Measurements from ENCODE around the gene IGSF9. TPM values are rescaled to one million over a fixed set of nuclear protein-coding genes. Genes with fewer than 3 reads are reported as not detected.

Gene IGSF9
- total and polyA plus RNA-seq, 2 experiments from 2014 or later, result 0.13 TPM; not detected in 1

- 49 to 53% methylated on average over 4 of the region's 4 CpGs for whole genome bisulfite sequencing, 2 experiments (ENCODE audit: low coverage in 1 of 2, low lambda C conversion rate in 2 of 2, missing lambda C conversion rate in 2 of 2)
- H3K9ac ChIP-seq, result no peak overlapping the region
- in situ Hi-C loops (cut with MboI), result no loop called here
Measured at GRCh38 chr1:159959451-159959850, 14.0 kb upstream of the IGSF9 start.

GRCh38 chr1:159958719-159959380 lies 13.4 kb upstream of the IGSF9 start:
- Histone ChIP-seq H4K20me1 (ENCODE audit: insufficient read depth) (no peaks in the 10 kb centered on the region), H3K79me2 (ENCODE audit: insufficient read depth) (peaks cover 27% of the 10 kb centered on the region), H3K9me2 (ENCODE audit: insufficient read depth) (no peaks in the 10 kb centered on the region), H3K4me3 (no peak overlapping the region), H3F3A (ENCODE audit: insufficient read depth) (peaks cover 9% of the 10 kb centered on the region), H3K4me1 (ENCODE audit: insufficient read depth) (peaks cover 22% of the 10 kb centered on the region; the same call in 1 of the 2 replicates), H3K27me3 (replicated peaks; ENCODE audit: insufficient read depth) (no peaks in the 10 kb centered on the region), H2AFZ (no peak overlapping the region), H3K9me3 (ENCODE audit: low read depth) (no peaks in the 10 kb centered on the region), H3K4me2 (ENCODE audit: unreplicated experiment) (no peak overlapping the region), H3K9ac (no peak overlapping the region), H3K27ac (no peak overlapping the region), H3K36me3 (ENCODE audit: low read depth) (no peaks in the 10 kb centered on the region)
- WGBS, 2 experiments (ENCODE audit: low coverage in 1 of 2, low lambda C conversion rate in 2 of 2, missing lambda C conversion rate in 2 of 2), result 62 to 65% methylated on average over 3 of the region's 3 CpGs
- no peak for DNase-seq
- in situ Hi-C loops (cut with MboI), result no loop called here
- TF ChIP-seq EZH2phosphoT487 (IDR thresholded peaks at IDR 0.05; ENCODE audit: insufficient read depth, low read depth) (no peak), EZH2 (IDR thresholded peaks at IDR 0.05; ENCODE audit: insufficient read depth, poor library complexity, severe bottlenecking) (no peak)

More at GRCh38 chr1:159959451-159959850, 14.0 kb upstream of the IGSF9 start:
- H3K9me2 ChIP-seq (ENCODE audit: insufficient read depth), result no peaks in the 10 kb centered on the region
- H3K9me3 ChIP-seq (ENCODE audit: low read depth), result no peaks in the 10 kb centered on the region
- H2AFZ ChIP-seq, result no peak overlapping the region
- peaks cover 33% of the 10 kb centered on the region for H3K79me2 ChIP-seq (ENCODE audit: insufficient read depth)
- no peak overlapping the region for H3K27ac ChIP-seq
- H4K20me1 ChIP-seq (ENCODE audit: insufficient read depth), result no peaks in the 10 kb centered on the region
- H3K27me3 ChIP-seq (replicated peaks; ENCODE audit: insufficient read depth), result no peaks in the 10 kb centered on the region
- peaks cover 9% of the 10 kb centered on the region for H3F3A ChIP-seq (ENCODE audit: insufficient read depth)
- peaks cover 22% of the 10 kb centered on the region; the same call in 1 of the 2 replicates for H3K4me1 ChIP-seq (ENCODE audit: insufficient read depth)
- H3K36me3 ChIP-seq (ENCODE audit: low read depth), result no peaks in the 10 kb centered on the region
- H3K4me2 ChIP-seq (ENCODE audit: unreplicated experiment), result no peak overlapping the region
- DNase-seq, result peak; percentile 56
- H3K4me3 ChIP-seq, result no peak overlapping the region
- TF ChIP-seq EZH2 (IDR thresholded peaks at IDR 0.05; ENCODE audit: insufficient read depth, poor library complexity, severe bottlenecking) (no peak), EZH2phosphoT487 (IDR thresholded peaks at IDR 0.05; ENCODE audit: insufficient read depth, low read depth) (no peak)

- no peak overlapping the region for H3K4me3 ChIP-seq
- H3K4me1 ChIP-seq (ENCODE audit: insufficient read depth), result peaks cover 18% of the 10 kb centered on the region; the same call in 1 of the 2 replicates
- no peaks in the 10 kb centered on the region for H3K27me3 ChIP-seq (replicated peaks; ENCODE audit: insufficient read depth)
- TF ChIP-seq EZH2phosphoT487 (IDR thresholded peaks at IDR 0.05; ENCODE audit: insufficient read depth, low read depth) (no peak), EZH2 (IDR thresholded peaks at IDR 0.05; ENCODE audit: insufficient read depth, poor library complexity, severe bottlenecking) (no peak)
- H3K9ac ChIP-seq, result no peak overlapping the region
- no peaks in the 10 kb centered on the region for H3K9me2 ChIP-seq (ENCODE audit: insufficient read depth)
- DNase-seq, result no peak
- WGBS, 2 experiments (ENCODE audit: low coverage in 1 of 2, low lambda C conversion rate in 2 of 2, missing lambda C conversion rate in 2 of 2), result 58% methylated on average over 9 of the region's 9 CpGs
- no peaks in the 10 kb centered on the region for H3K9me3 ChIP-seq (ENCODE audit: low read depth)
- peaks cover 9% of the 10 kb centered on the region for H3F3A ChIP-seq (ENCODE audit: insufficient read depth)
- in situ Hi-C loops (cut with MboI), result no loop called here
- peaks cover 17% of the 10 kb centered on the region for H3K79me2 ChIP-seq (ENCODE audit: insufficient read depth)
- H3K4me2 ChIP-seq (ENCODE audit: unreplicated experiment), result no peak overlapping the region
- no peaks in the 10 kb centered on the region for H3K36me3 ChIP-seq (ENCODE audit: low read depth)
- no peak overlapping the region for H2AFZ ChIP-seq
- H4K20me1 ChIP-seq (ENCODE audit: insufficient read depth), result no peaks in the 10 kb centered on the region
- H3K27ac ChIP-seq, result no peak overlapping the region
Measured at GRCh38 chr1:159957824-159958268, 12.4 kb upstream of the IGSF9 start.

- no peak for TF ChIP-seq EZH2phosphoT487 (IDR thresholded peaks at IDR 0.05; ENCODE audit: insufficient read depth, low read depth)
- no peak for TF ChIP-seq EZH2 (IDR thresholded peaks at IDR 0.05; ENCODE audit: insufficient read depth, poor library complexity, severe bottlenecking)
Measured at GRCh38 chr1:159955456-159955855, 10.0 kb upstream of the IGSF9 start.

More at GRCh38 chr1:159955456-159955855, 10.0 kb upstream of the IGSF9 start:
- no peaks in the 10 kb centered on the region for H4K20me1 ChIP-seq (ENCODE audit: insufficient read depth)
- no peaks in the 10 kb centered on the region for H3K9me3 ChIP-seq (ENCODE audit: low read depth)
- H3K27me3 ChIP-seq (replicated peaks; ENCODE audit: insufficient read depth), result no peaks in the 10 kb centered on the region
- no peak overlapping the region for H2AFZ ChIP-seq
- no peak overlapping the region for H3K4me3 ChIP-seq
- H3K9me2 ChIP-seq (ENCODE audit: insufficient read depth), result no peaks in the 10 kb centered on the region
- in situ Hi-C loops (cut with MboI), result no loop called here
- no peaks in the 10 kb centered on the region for H3K79me2 ChIP-seq (ENCODE audit: insufficient read depth)
- no peak overlapping the region for H3K9ac ChIP-seq
- no peak overlapping the region for H3K4me2 ChIP-seq (ENCODE audit: unreplicated experiment)
- H3K27ac ChIP-seq, result no peak overlapping the region
- no peaks in the 10 kb centered on the region for H3F3A ChIP-seq (ENCODE audit: insufficient read depth)
- WGBS, 2 experiments (ENCODE audit: low coverage in 1 of 2, low lambda C conversion rate in 2 of 2, missing lambda C conversion rate in 2 of 2), result 75 to 81% methylated on average over 3 of the region's 3 CpGs
- H3K4me1 ChIP-seq (ENCODE audit: insufficient read depth), result peaks cover 3% of the 10 kb centered on the region; the same call in 1 of the 2 replicates
- no peaks in the 10 kb centered on the region for H3K36me3 ChIP-seq (ENCODE audit: low read depth)
- DNase-seq, result no peak
